IMR-90 (cell line): ENCODE results near the gene CELSR1. TPM values are rescaled to one million over a fixed set of nuclear protein-coding genes. Genes with fewer than 3 reads are reported as not detected.

Experiments used
- ATAC-seq: fragments of 200-7000 bp; cut with Tn5 transposase; 2 replicates; pipeline ENCODE4 v1.9.1; 2020; ENCODE audit warnings: low read depth, mild to moderate bottlenecking, moderate library complexity
- BruUV-seq: library from RNA; stranded (reverse); fragments of 400-500 nt; replicated peaks from 2 replicates; lab custom pipeline; 2021; lab: Mats Ljungman, UMichigan
- CTCF ChIA-PET: fragments of 300-600 bp; formaldehyde crosslinking; extraction: SDS; loops from one replicate; lab custom pipeline; 2021; ENCODE audit warnings: antibody characterized with exemption; lab: Yijun Ruan, JAX
- POLR2A ChIA-PET: fragments of 300-600 bp; sonication (Branson Sonifier 250); formaldehyde crosslinking; loops from one replicate; lab custom pipeline; 2022; ENCODE audit warnings: antibody characterized with exemption; ENCODE audit not compliant: unreplicated experiment; lab: Charles Lee
- DNase-seq: peaks from one replicate; pipeline ENCODE4 v3.0.0; 2013
- H2AFZ ChIP-seq: replicated peaks from 2 replicates; pipeline ENCODE3; 2013; ENCODE audit warnings: low read length, mild to moderate bottlenecking; ENCODE audit not compliant: poor library complexity
- H2AK5ac ChIP-seq: 2 replicates; pipeline ENCODE4 v1.6.1; 2013; ENCODE audit warnings: low read depth, low read length, inconsistent platforms
- H2AK9ac ChIP-seq: replicated peaks from 2 replicates; pipeline ENCODE3; 2013; ENCODE audit warnings: mild to moderate bottlenecking, low read depth, low read length, moderate library complexity; ENCODE audit not compliant: poor library complexity
- H2BK120ac ChIP-seq: 2 replicates; pipeline ENCODE4 v1.6.1; 2013; ENCODE audit warnings: low read depth, low read length, inconsistent platforms
- H2BK15ac ChIP-seq: 3 replicates; pipeline ENCODE4 v1.6.1; 2013; ENCODE audit warnings: low read depth, low read length, inconsistent platforms
- H2BK20ac ChIP-seq: 2 replicates; pipeline ENCODE4 v1.6.1; 2013; ENCODE audit warnings: low read depth, mild to moderate bottlenecking, inconsistent platforms, low read length, moderate library complexity
- H2BK5ac ChIP-seq: 2 replicates; pipeline ENCODE4 v1.6.1; 2013; ENCODE audit warnings: mild to moderate bottlenecking, low read depth, low read length, inconsistent platforms; ENCODE audit not compliant: poor library complexity, severe bottlenecking
- H3K14ac ChIP-seq: replicated peaks from 2 replicates; pipeline ENCODE4 v1.6.1; 2013; ENCODE audit warnings: low read depth, low read length, inconsistent platforms
- H3K18ac ChIP-seq: 2 replicates; pipeline ENCODE4 v1.6.1; 2013; ENCODE audit warnings: low read depth, low read length, control low read depth
- H3K23ac ChIP-seq: 2 replicates; pipeline ENCODE4 v1.6.1; 2013; ENCODE audit warnings: low read depth, low read length, inconsistent platforms
- H3K27ac ChIP-seq: 2 replicates; pipeline ENCODE4 v1.5.1; 2013; ENCODE audit warnings: mild to moderate bottlenecking, control low read depth, low read length; ENCODE audit not compliant: insufficient read depth
- H3K27me3 ChIP-seq: 2 replicates; pipeline ENCODE4 v1.6.1; 2013; ENCODE audit warnings: low read length; ENCODE audit not compliant: control insufficient read depth, insufficient read depth
- H3K36me3 ChIP-seq: 2 replicates; pipeline ENCODE4 v1.6.1; 2013; ENCODE audit warnings: low read length, mixed read lengths; ENCODE audit not compliant: control insufficient read depth, insufficient read depth
- H3K4ac ChIP-seq: 2 replicates; pipeline ENCODE4 v1.6.1; 2013; ENCODE audit warnings: low read depth, low read length, inconsistent platforms
- H3K4me1 ChIP-seq: 2 replicates; pipeline ENCODE4 v1.6.1; 2013; ENCODE audit warnings: low read length, mixed read lengths; ENCODE audit not compliant: control insufficient read depth, insufficient read depth
- H3K4me2 ChIP-seq: 2 replicates; pipeline ENCODE4 v1.6.1; 2013; ENCODE audit warnings: low read depth, mild to moderate bottlenecking, control low read depth, low read length, moderate library complexity
- H3K4me3 ChIP-seq: 2 replicates; pipeline ENCODE4 v1.5.1; 2013; ENCODE audit warnings: low read depth, mild to moderate bottlenecking, control low read depth, low read length, moderate library complexity; ENCODE audit not compliant: insufficient read depth
- H3K56ac ChIP-seq: 2 replicates; pipeline ENCODE4 v1.6.1; 2013; ENCODE audit warnings: low read length, inconsistent platforms; ENCODE audit not compliant: insufficient read depth; ENCODE audit errors: extremely low read depth
- H3K79me1 ChIP-seq, 2 experiments: 2 replicates each; pipeline ENCODE4 v1.6.1; 2013; ENCODE audit warnings: low read length in 2 of 2, inconsistent platforms in 1 of 2, low read depth in 1 of 2
- H3K9ac ChIP-seq: 2 replicates; pipeline ENCODE4 v1.6.1; 2013; ENCODE audit warnings: low read depth, low read length, control low read depth
- H3K9me1 ChIP-seq: 2 replicates; pipeline ENCODE4 v1.6.1; 2013; ENCODE audit warnings: low read length, inconsistent platforms; ENCODE audit not compliant: insufficient read depth
- H3K9me3 ChIP-seq: 2 replicates; pipeline ENCODE4 v1.6.1; 2013; ENCODE audit warnings: low read length; ENCODE audit not compliant: control insufficient read depth, insufficient read depth
- H4K20me1 ChIP-seq: 2 replicates; pipeline ENCODE4 v1.6.1; 2013; ENCODE audit warnings: low read length, inconsistent platforms; ENCODE audit not compliant: insufficient read depth
- H4K5ac ChIP-seq: 2 replicates; pipeline ENCODE4 v1.6.1; 2013; ENCODE audit warnings: mild to moderate bottlenecking, low read depth, low read length, control low read depth
- H4K8ac ChIP-seq, 2 experiments: 2 replicates each; pipeline ENCODE4 v1.6.1; 2013; ENCODE audit warnings: low read depth in 2 of 2, low read length in 2 of 2, control low read depth in 1 of 2, inconsistent platforms in 1 of 2
- H4K91ac ChIP-seq: 2 replicates; pipeline ENCODE4 v1.6.1; 2013; ENCODE audit warnings: low read depth, low read length, inconsistent platforms; ENCODE audit not compliant: insufficient read depth
- CTCF ChIP-seq: conservative IDR thresholded peaks from 2 replicates; pipeline ENCODE4 v1.5.1; 2012; ENCODE audit warnings: mild to moderate bottlenecking, low read depth, low read length, improper control_type of control experiment
- USF2 ChIP-seq: fragments of 150-350 bp; IDR thresholded peaks from 2 replicates; pipeline ENCODE4 v1.6.1; 2017; ENCODE audit warnings: mild to moderate bottlenecking, antibody characterized with exemption, low read length, low read depth
- whole genome bisulfite sequencing, 2 experiments: methylation state at CpG; one replicate each; pipeline versions ENCODE4 v1.1.5 to v1.1.7; 2013; ENCODE audit warnings: missing lambda C conversion rate in 2 of 2; ENCODE audit not compliant: insufficient read length in 1 of 2; ENCODE audit errors: extremely low coverage in 2 of 2; 5-methylcytosine and 5-hydroxymethylcytosine counted together
- dilution Hi-C: fragments of 300-500 bp; cut with HindIII; formaldehyde crosslinking; loops from one replicate; pipeline ENCODE4 v1.14.3; 2018; ENCODE audit warnings: low sequenced_read_pairs; ENCODE audit not compliant: unreplicated experiment
- in situ Hi-C: fragments of 300-500 bp; cut with MboI; formaldehyde crosslinking; loops from 3 replicates; pipeline ENCODE4 v1.14.3; 2019; ENCODE audit warnings: low sequenced_read_pairs, inconsistent platforms, mixed read lengths
- intact Hi-C: fragments of 100-400 bp; cut with micrococcal nuclease; formaldehyde crosslinking; loops from 2 replicates; pipeline ENCODE4 v1.10.0; 2022
- polyA plus RNA-seq, 3 experiments: library from polyadenylated mRNA; depleted of rRNA; stranded (reverse); fragments of >200 nt; gene quantifications; 2 replicates each; pipeline ENCODE4 v1.2.3, GENCODE V29; 2012; ENCODE audit warnings: low replicate concordance in 1 of 3
- total RNA-seq: library from RNA; depleted of rRNA; stranded (reverse); fragments of >200 nt; gene quantifications from 2 replicates; pipeline ENCODE4 v1.2.3, GENCODE V29; 2012

The CELSR1 gene
- total and polyA plus RNA-seq, 2 of the 4 experiments (the other 2 are of a cell fraction): 0.36 to 0.82 TPM

GRCh38 chr22:46515208-46516111 is 22.0 kb downstream of the CELSR1 start:
- no peaks in the 10 kb centered on the region for H3K9me1 ChIP-seq
- peak overlapping the region; percentile 31; the same call in 1 of the 2 replicates for H2AK5ac ChIP-seq
- no peak overlapping the region for H3K27ac ChIP-seq
- peak overlapping the region; percentile 23; the same call in 1 of the 2 replicates for H2BK20ac ChIP-seq
- H3K27me3 ChIP-seq: peaks cover 4% of the 10 kb centered on the region; the same call in 1 of the 2 replicates
- ChIA-PET CTCF (no interaction called here), POLR2A (no interaction called here)
- H3K4ac ChIP-seq: no peak overlapping the region
- in situ Hi-C loops (no loop called here), dilution Hi-C loops (no loop called here), intact Hi-C loops (no loop called here)
- H4K5ac ChIP-seq: no peak overlapping the region
- H4K8ac ChIP-seq: no peak overlapping the region
- H2BK5ac ChIP-seq: no peak overlapping the region
- DNase-seq: peak; percentile 45
- H3K18ac ChIP-seq: no peak overlapping the region
- no peak overlapping the region for H3K9ac ChIP-seq
- TF ChIP-seq CTCF (no peak), USF2 (0 out of 2 replicates have a peak, but pooled peaks have one; percentile 9)
- no peak overlapping the region for H3K23ac ChIP-seq
- peak overlapping the region; percentile 85 for H2AFZ ChIP-seq
- no peak overlapping the region for H3K4me3 ChIP-seq
- H2BK120ac ChIP-seq: no peak overlapping the region
- no peaks in the 10 kb centered on the region for H3K9me3 ChIP-seq
- WGBS, 2 experiments: no CpG with 5 or more reads among the region's 10 CpGs
- no peak overlapping the region for H3K4me2 ChIP-seq
- H3K56ac ChIP-seq: no peak overlapping the region
- no TSS peak for BruUV-seq
- H2BK15ac ChIP-seq: no peak overlapping the region
- no peak overlapping the region for H4K91ac ChIP-seq
- H3K36me3 ChIP-seq: no peaks in the 10 kb centered on the region
- peaks cover 9% of the 10 kb centered on the region for H3K4me1 ChIP-seq
- H4K20me1 ChIP-seq: no peaks in the 10 kb centered on the region
- peak overlapping the region; percentile 11 for H2AK9ac ChIP-seq
- peak; percentile 67 for ATAC-seq
- no peaks in the 10 kb centered on the region for H3K79me1 ChIP-seq
- H3K14ac ChIP-seq: no peak overlapping the region
